ENCODE measurements around the gene CD200R1L. TPM values are rescaled to one million over a fixed set of nuclear protein-coding genes. Genes with fewer than 3 reads are reported as not detected.

The CD200R1L gene
- total and polyA plus RNA-seq, 12 donors, result not detected

DNA sequence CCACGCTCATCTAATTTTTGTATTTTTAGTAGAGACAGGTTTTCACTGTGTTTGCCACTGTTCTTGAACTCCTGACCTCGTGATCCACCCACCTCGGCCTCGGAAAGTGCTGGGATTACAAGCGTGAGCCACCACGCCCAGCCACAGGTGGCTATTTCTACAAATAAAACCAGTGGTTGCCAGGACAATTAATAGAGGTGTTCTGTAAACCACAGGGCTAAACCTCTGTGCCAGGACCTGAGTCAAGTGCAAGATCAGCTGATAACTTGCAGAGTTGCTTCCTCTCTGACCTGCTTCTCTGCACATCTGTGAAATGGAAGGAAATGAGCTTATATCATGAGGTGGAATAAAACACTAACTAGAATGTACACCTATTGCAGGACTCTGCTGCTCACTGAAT is 72.8 kb downstream of the CD200R1L start:
- no peaks in the 10 kb centered on the region for H3K9me3 ChIP-seq (replicated peaks in 1 of 3)
- no peaks in the 10 kb centered on the region for H3K36me3 ChIP-seq (replicated peaks in 1 of 2)
- 56 to 79% (median 71%) methylated on average over 6 of the region's 6 CpGs for WGBS, 4 donors
- H3K4me1 ChIP-seq (replicated peaks in 1 of 2), result peaks cover 0 to 9% of the 10 kb centered on the region in 2 donors
- H3K27me3 ChIP-seq, result peaks cover 6% of the 10 kb centered on the region
- no peak overlapping the region for H3K27ac ChIP-seq
- intact Hi-C loops (cut with DNase I), result no loop called here
- DNase-seq, result no peak
- no peak overlapping the region for H3K4me3 ChIP-seq
- TF ChIP-seq, protein P1, sequence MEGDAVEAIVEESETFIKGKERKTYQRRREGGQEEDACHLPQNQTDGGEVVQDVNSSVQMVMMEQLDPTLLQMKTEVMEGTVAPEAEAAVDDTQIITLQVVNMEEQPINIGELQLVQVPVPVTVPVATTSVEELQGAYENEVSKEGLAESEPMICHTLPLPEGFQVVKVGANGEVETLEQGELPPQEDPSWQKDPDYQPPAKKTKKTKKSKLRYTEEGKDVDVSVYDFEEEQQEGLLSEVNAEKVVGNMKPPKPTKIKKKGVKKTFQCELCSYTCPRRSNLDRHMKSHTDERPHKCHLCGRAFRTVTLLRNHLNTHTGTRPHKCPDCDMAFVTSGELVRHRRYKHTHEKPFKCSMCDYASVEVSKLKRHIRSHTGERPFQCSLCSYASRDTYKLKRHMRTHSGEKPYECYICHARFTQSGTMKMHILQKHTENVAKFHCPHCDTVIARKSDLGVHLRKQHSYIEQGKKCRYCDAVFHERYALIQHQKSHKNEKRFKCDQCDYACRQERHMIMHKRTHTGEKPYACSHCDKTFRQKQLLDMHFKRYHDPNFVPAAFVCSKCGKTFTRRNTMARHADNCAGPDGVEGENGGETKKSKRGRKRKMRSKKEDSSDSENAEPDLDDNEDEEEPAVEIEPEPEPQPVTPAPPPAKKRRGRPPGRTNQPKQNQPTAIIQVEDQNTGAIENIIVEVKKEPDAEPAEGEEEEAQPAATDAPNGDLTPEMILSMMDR (IDR thresholded peaks at IDR 0.05), result no peak
- no peak for TF ChIP-seq POLR2A (IDR thresholded peaks at IDR 0.05)

DNA sequence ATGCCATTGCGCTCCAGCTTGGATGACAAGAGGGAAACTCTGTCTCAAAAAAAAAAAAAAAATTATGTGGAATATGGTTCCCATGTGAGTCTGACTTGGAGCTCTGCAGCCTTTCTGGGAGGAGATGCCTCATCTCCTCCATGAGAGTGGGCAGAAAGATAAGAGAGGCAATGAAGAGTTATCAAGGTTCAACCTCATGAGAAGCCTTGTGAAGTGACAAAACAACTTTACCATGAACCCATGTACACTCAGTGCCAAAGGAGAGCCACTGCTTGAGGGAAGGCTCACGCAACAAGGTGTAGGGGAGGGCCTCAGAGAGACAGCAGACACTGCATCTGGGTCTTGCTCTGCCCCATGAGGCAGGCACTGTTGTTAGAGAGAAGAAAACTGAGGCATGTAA is 75.7 kb downstream of the CD200R1L start:
- Histone ChIP-seq H3K27me3 (peaks cover 6% of the 10 kb centered on the region), H3K4me1 (replicated peaks in 1 of 2) (no peaks in the 10 kb centered on the region), H3K9me3 (replicated peaks in 1 of 3) (no peaks in the 10 kb centered on the region), H3K4me3 (no peak overlapping the region), H3K36me3 (replicated peaks in 1 of 2) (no peaks in the 10 kb centered on the region), H3K27ac (no peak overlapping the region)
- DNase-seq, result no peak
- TF ChIP-seq, protein P1 (IDR thresholded peaks at IDR 0.05), result no peak
- TF ChIP-seq POLR2A (IDR thresholded peaks at IDR 0.05), result no peak
- 93 to 100% (median 96%) methylated on average over 2 of the region's 2 CpGs for WGBS, 4 donors
- intact Hi-C loops (cut with DNase I), result no loop called here

DNA sequence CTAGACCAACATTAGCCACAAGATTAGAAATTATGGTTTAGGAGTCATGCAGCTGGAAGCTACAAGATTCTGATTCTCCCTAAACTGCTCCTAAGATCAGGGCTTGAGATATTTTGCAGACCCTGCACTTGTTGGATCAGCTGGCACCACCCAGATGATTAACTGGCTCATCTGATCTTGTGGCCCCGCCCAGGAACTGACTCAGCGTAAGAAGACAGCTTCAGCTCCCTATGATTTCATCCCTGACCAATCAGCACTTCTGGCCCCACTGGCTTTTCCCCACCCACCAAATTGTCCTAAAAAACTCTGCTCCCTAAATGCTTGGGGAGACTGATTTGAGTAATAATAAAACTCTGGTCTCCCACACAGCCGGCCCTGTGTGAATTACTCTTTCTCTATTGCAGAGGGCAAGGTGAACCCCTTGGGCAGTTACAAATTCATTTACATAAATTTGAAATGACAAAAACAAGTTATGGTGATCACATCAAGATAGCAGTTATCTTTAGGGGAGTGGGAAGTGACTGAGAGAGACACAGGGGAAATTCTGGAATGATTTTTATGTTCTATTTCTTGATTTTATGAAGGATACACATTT is 76.5 kb downstream of the CD200R1L start:
- Histone ChIP-seq H3K27ac (no peak overlapping the region), H3K36me3 (replicated peaks in 1 of 2) (no peaks in the 10 kb centered on the region), H3K4me1 (replicated peaks in 1 of 2) (no peaks in the 10 kb centered on the region), H3K9me3 (replicated peaks in 1 of 3) (no peaks in the 10 kb centered on the region), H3K4me3 (no peak overlapping the region), H3K27me3 (peaks cover 6% of the 10 kb centered on the region)
- DNase-seq, result peak in 1 of 7 donors; percentile 10
- no peak for TF ChIP-seq POLR2A (IDR thresholded peaks at IDR 0.05)
- TF ChIP-seq, protein P1 (IDR thresholded peaks at IDR 0.05), result no peak
- 81 to 95% (median 83%) methylated on average over 3 of the region's 3 CpGs for WGBS, 4 donors
- intact Hi-C loops (cut with DNase I), result no loop called here

GRCh38 chr3:112769286-112769978 is 77.2 kb downstream of the CD200R1L start:
- Histone ChIP-seq H3K4me3 (no peak overlapping the region), H3K9me3 (replicated peaks in 1 of 3) (no peaks in the 10 kb centered on the region), H3K27me3 (peaks cover 6% of the 10 kb centered on the region), H3K4me1 (replicated peaks in 1 of 2) (no peaks in the 10 kb centered on the region), H3K27ac (no peak overlapping the region), H3K36me3 (replicated peaks in 1 of 2) (no peaks in the 10 kb centered on the region)
- no peak for DNase-seq
- 68 to 83% (median 78%) methylated on average over 1 of the region's 1 CpG for WGBS, 4 donors
- intact Hi-C loops (cut with DNase I), result no loop called here
- TF ChIP-seq, protein P1 (IDR thresholded peaks at IDR 0.05), result no peak
- TF ChIP-seq POLR2A (IDR thresholded peaks at IDR 0.05), result no peak
